HUDEP-2 (cell line): ENCODE results near the gene MTCH2.
"Not testable (repeated sequence)": the region's sequence is repeated elsewhere in the genome, so short reads cannot be mapped to it uniquely, and the experiment has no call there.

Source experiments
- DNase-seq, 76 experiments: peaks; one replicate each; lab custom pipeline; 2025; ENCODE audit not compliant: unreplicated experiment in 76 of 76; lab: John Stamatoyannopoulos, UW

Gene MTCH2

GRCh38 chr11:47642099-47642855, at the start of gene MTCH2:
MTCH2 (minus strand) TSS chr11:47642559; CDS start chr11:47642465, 94 bp downstream.
- peak; percentile 32 to 98 (median 95) for DNase-seq

- no peak for DNase-seq
Measured at GRCh38 chr11:47691979-47692378, 49.6 kb upstream of the MTCH2 start.

DNA sequence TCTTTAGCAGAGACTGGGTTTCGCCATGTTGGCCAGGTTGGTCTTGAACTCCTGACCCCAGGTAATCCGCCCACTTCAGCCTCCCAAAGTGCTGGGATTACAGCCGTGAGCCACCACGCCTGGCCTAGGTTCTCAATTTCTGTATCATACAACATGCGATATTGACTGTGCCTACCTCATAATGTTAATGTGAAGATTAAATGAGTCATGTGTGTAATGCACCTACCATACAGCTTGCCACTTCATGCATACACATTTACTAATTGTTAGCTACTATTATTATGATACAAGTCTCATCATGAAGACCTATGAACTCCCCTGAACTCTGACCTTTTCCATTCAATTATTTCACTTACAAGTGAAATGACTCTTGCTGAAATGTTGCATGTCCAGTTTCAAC, 47.1 kb upstream of the MTCH2 start:
- DNase-seq: no peak

DNA sequence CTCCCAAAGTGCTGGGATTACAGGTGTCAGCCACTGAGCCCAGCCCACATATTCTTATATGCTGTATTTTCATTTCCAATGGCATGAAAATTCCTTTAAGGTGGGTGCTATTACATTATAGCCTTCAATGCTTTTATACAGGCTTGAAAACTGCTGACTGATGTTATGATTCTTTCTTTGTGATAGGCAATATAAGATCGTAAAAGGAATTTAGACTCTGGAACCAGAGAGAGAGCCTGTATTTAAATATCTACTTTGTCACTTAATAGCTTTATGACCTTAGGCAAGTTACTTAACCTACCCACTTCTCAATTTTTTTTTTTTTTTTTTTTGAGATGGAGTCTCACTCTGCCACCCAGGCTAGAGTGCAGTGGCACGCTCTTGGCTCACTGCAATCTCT, 46.6 kb upstream of the MTCH2 start:
- no peak for DNase-seq

GRCh38 chr11:47688111-47688510, 45.8 kb upstream of the MTCH2 start:
- no peak for DNase-seq

DNA sequence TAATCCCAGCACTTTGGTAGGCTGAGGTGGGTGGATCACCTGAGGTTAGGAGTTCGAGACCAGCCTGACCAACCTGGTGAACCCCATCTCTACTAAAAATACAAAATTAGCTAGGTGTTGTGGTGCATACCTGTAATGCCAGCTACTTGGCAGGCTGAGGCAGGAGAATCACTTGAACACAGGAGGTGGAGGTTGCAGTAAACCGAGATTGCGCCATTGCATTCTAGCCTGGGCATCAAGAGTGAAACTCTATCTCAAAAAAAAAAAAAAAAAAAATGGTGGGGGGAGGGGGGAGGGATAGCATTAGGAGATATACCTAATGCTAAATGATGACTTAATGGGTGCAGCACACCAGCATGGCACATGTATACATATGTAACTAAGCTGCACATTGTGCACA, 44.3 kb upstream of the MTCH2 start:
- not testable (repeated sequence) for DNase-seq

- no peak for DNase-seq
Measured at GRCh38 chr11:47686151-47686550, 43.8 kb upstream of the MTCH2 start.

DNA sequence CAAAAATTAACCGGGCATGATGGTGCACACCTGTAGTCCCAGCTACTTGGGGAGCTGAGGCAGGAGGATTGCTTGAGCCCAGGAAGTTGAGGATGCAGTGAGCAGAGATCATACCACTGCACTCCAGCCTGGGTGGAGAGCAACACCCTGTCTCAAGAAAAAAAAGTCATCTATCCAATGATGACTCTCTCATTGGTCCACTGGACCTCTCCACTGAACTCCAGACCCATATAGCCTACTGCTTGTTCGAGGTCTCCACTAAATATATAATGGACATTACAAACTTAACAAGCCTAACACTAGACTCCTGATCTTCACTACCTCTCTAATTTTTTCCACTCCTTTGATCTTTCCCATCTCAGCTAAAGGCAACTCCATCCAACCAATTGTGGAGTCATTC, 33.5 kb upstream of the MTCH2 start:
- DNase-seq: no peak

DNA sequence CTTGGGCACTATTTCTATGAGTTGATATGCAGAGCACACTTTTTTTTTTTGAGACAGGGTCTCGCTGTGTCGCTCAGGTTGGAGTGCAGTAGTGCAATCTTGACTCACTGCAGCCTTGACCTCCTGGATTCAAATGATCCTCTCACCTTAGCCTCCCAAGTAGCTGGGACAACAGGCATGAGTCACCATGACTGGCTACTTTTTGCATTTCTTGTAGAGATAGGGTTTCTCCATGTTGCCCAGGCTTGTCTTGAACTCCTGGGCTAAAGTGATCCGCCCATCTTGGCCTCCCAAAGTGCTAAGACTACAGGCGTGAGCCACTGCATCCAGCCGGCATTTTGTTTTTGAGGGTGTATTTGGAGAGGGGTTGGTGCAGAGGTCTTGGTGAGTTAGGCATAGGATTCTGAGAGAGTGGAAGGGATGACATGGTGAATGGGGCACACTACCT, 29.9 kb upstream of the MTCH2 start:
- DNase-seq: peak in 1 of 76 experiments; percentile 11

DNA sequence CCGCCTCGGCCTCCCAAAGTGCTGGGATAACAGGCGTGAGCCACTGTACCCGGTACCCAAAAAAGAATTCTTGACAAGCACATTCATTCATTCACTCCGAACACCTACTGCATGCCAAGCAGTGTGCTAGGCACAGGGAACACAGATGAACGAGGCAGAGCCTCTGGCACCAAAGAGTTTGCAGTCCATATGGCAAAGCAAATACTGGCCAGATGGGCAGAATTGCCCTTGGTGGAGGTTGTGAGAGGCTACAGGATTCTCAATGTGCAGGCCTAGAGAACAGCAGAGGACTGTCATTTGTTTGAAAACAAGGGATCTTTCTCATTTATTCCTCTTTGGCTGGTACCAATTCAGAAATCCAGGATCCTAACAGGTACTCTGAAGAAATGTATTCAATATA, 27.5 kb upstream of the MTCH2 start:
- DNase-seq: no peak

- DNase-seq: no peak
Measured at GRCh38 chr11:47668665-47669064, 26.3 kb upstream of the MTCH2 start.

GRCh38 chr11:47667555-47667954, 25.2 kb upstream of the MTCH2 start:
- DNase-seq: no peak

DNA sequence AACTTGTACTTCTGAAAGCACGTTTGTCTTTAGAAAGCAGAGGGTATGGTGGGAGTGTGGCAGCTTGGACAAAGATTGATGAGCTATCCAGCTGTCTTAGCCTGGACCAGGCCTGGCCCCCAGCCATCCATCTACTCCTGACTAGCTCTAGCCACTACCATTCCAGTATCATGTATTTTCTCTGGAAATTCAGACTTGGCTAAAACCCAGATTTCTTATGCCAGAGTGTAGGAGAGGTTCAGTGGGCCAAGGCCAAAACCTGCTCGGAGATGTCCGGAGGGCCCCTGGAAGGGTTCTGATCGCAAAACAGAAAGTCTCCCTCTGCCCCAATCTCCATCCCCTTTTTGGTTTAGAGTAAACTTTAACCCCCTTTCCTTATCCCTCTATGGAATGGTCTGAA, 24.8 kb upstream of the MTCH2 start:
- no peak for DNase-seq

- DNase-seq: not testable (repeated sequence)
Measured at GRCh38 chr11:47664936-47665335, 22.6 kb upstream of the MTCH2 start.

GRCh38 chr11:47661245-47661644, 18.9 kb upstream of the MTCH2 start:
- no peak for DNase-seq

- DNase-seq: no peak
Measured at GRCh38 chr11:47659276-47659675, 16.9 kb upstream of the MTCH2 start.

DNA sequence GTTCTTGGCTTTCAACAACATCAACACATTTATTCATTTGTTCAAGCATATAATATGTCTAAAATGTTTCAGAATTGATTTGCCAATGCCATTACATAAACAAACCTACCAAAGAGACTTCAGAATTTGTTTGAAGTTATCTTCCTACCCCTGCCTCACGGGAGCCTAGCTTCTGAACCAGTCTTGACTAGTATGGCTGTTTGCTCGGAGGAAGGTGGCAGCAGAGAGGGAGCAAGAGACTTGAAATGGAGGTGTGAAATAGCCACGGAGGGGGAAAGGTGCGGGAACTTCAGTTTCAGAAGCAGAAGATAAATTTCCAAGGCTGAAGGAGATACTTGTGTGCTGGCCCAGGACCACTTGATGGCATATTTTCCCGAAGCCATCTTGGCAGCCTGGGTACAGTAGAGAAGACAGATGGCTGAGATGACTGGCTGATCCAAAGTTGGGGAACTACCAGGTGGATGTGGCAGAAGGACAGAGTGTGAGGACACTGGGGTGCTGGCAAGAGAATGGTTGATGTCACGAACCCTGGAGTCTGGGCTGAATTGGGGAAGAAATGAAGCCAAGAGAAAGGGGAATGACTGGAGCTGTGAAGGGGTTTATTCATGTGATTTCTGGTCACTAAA, 14.0 kb upstream of the MTCH2 start:
- DNase-seq: no peak

GRCh38 chr11:47651818-47652469, 9.6 kb upstream of the MTCH2 start:
- DNase-seq: no peak

DNA sequence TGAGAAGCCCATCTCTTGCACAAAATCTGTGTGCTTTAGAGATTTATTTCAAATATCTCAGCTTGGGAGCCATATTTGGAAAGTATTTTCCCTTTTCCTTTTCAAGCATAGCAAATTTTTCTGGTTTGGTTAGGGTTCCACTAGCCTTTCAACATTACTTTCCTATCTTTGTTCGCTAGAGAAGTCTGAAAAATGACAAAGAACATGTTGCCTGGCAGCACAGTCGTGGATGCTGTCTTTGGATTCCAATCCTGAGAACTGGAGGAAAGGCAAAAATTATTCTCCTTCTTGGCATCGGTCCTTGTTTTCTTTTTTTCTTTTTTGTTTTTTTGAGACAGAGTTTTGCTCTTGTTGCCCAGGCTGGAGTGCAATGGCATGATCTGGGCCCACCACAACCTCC, 6.9 kb upstream of the MTCH2 start:
- DNase-seq: no peak

- no peak for DNase-seq
Measured at GRCh38 chr11:47646019-47646418, 3.7 kb upstream of the MTCH2 start.

- no peak for DNase-seq
Measured at GRCh38 chr11:47645500-47645899, 3.1 kb upstream of the MTCH2 start.

- no peak for DNase-seq
Measured at GRCh38 chr11:47641600-47642098, 710 bp downstream of the MTCH2 start.
